Neural progenitor cell (in vitro differentiated cells): ENCODE data around the gene TEX12. TPM values are rescaled to one million over a fixed set of nuclear protein-coding genes. Genes with fewer than 3 reads are reported as not detected.
A peak's percentile ranks its signal among the peaks of the same experiment; 100 is the strongest.

Experiments
- DNase-seq: peaks from one replicate; pipeline ENCODE4 v3.0.0-alpha.2; 2016; ENCODE audit warnings: low spot score
- H2AFZ ChIP-seq: fragments of 200-600 bp; sonication (generic); replicated peaks from 2 replicates; pipeline ENCODE4 v1.6.1; 2016; ENCODE audit warnings: antibody characterized with exemption
- H3F3A ChIP-seq: fragments of 200-600 bp; sonication (generic); 2 replicates; pipeline ENCODE4 v1.6.1; 2016; ENCODE audit warnings: antibody characterized with exemption, low read depth
- H3K27ac ChIP-seq: fragments of 200-600 bp; sonication (generic); 2 replicates; pipeline ENCODE4 v1.5.1; 2016; ENCODE audit warnings: mild to moderate bottlenecking
- H3K27me3 ChIP-seq: fragments of 200-600 bp; sonication (generic); 2 replicates; pipeline ENCODE4 v1.6.1; 2016; ENCODE audit warnings: mild to moderate bottlenecking, moderate library complexity
- H3K36me3 ChIP-seq: fragments of 200-600 bp; sonication (generic); 2 replicates; pipeline ENCODE4 v1.5.1; 2016
- H3K4me1 ChIP-seq: fragments of 200-600 bp; sonication (generic); 2 replicates; pipeline ENCODE4 v1.6.1; 2016; ENCODE audit warnings: mixed run types
- H3K4me2 ChIP-seq: fragments of 200-600 bp; sonication (generic); 2 replicates; pipeline ENCODE4 v1.6.1; 2016
- H3K4me3 ChIP-seq: fragments of 200-600 bp; sonication (generic); 2 replicates; pipeline ENCODE4 v1.5.1; 2016
- H3K79me2 ChIP-seq: fragments of 200-600 bp; sonication (generic); 2 replicates; pipeline ENCODE4 v1.6.1; 2016; ENCODE audit warnings: low read depth
- H3K9ac ChIP-seq: fragments of 200-600 bp; sonication (generic); 2 replicates; pipeline ENCODE4 v1.6.1; 2016
- H3K9me3 ChIP-seq: fragments of 200-600 bp; sonication (generic); 2 replicates; pipeline ENCODE4 v1.5.1; 2016; ENCODE audit warnings: low read depth
- H4K20me1 ChIP-seq: fragments of 200-600 bp; sonication (generic); 2 replicates; pipeline ENCODE4 v1.6.1; 2016; ENCODE audit warnings: low read depth
- H3K27ac Mint-ChIP-seq: 3 replicates; pipeline ENCODE4 v1.8.0; 2021; ENCODE audit warnings: mixed read lengths
- H3K27me3 Mint-ChIP-seq: 2 replicates; pipeline ENCODE4 v1.8.0; 2022; ENCODE audit warnings: low read depth, mild to moderate bottlenecking, inconsistent platforms, moderate library complexity, mixed read lengths; ENCODE audit not compliant: insufficient read depth
- H3K36me3 Mint-ChIP-seq: 3 replicates; pipeline ENCODE4 v1.8.0; 2021; ENCODE audit warnings: mixed read lengths
- H3K4me1 Mint-ChIP-seq: 3 replicates; pipeline ENCODE4 v1.8.0; 2021; ENCODE audit warnings: mixed read lengths
- H3K4me3 Mint-ChIP-seq: 3 replicates; pipeline ENCODE4 v1.8.0; 2021; ENCODE audit warnings: mild to moderate bottlenecking, moderate library complexity, mixed read lengths
- H3K9me3 Mint-ChIP-seq: 3 replicates; pipeline ENCODE4 v1.8.0; 2020; ENCODE audit warnings: mixed read lengths
- CTCF ChIP-seq: fragments of 200-600 bp; sonication (generic); IDR thresholded peaks from 2 replicates; pipeline ENCODE4 v1.5.1; 2017; ENCODE audit warnings: antibody characterized with exemption, mild to moderate bottlenecking
- EZH2 ChIP-seq: fragments of 200-600 bp; sonication (generic); IDR thresholded peaks from 2 replicates; pipeline ENCODE4 v1.6.1; 2017; ENCODE audit warnings: antibody characterized with exemption, mild to moderate bottlenecking, moderate library complexity
- EZH2phosphoT487 ChIP-seq: fragments of 200-600 bp; sonication (generic); IDR thresholded peaks from 2 replicates; pipeline ENCODE4 v1.6.1; 2017; ENCODE audit warnings: antibody characterized with exemption
- total RNA-seq: library from RNA; depleted of rRNA; stranded (reverse); fragments of >200 nt; gene quantifications from 2 replicates; pipeline ENCODE4 v1.2.3, GENCODE V29; 2015; ENCODE audit warnings: low replicate concordance

Gene TEX12
- total RNA-seq, 1 donor from 2014 or later = 0.51 TPM

GRCh38 chr11:112150517-112150916, 16.7 kb upstream of the TEX12 start:
- no peaks in the 10 kb centered on the region for H3K4me1 ChIP-seq
- Mint-ChIP-seq H3K9me3 (no peaks in the 10 kb centered on the region), H3K4me3 (no peak overlapping the region), H3K27ac (no peak overlapping the region), H3K27me3 (no peaks in the 10 kb centered on the region), H3K4me1 (no peaks in the 10 kb centered on the region), H3K36me3 (no peaks in the 10 kb centered on the region)
- no peak for DNase-seq
- H3K27me3 ChIP-seq = no peaks in the 10 kb centered on the region
- no peak overlapping the region for H3K9ac ChIP-seq
- H2AFZ ChIP-seq = peak overlapping the region; percentile 68
- no peaks in the 10 kb centered on the region for H4K20me1 ChIP-seq
- H3K79me2 ChIP-seq = no peaks in the 10 kb centered on the region
- H3K9me3 ChIP-seq = no peaks in the 10 kb centered on the region
- TF ChIP-seq EZH2phosphoT487 = no peak
- TF ChIP-seq CTCF = no peak
- no peak for TF ChIP-seq EZH2
- H3K4me3 ChIP-seq = no peak overlapping the region
- no peaks in the 10 kb centered on the region for H3F3A ChIP-seq
- no peak overlapping the region for H3K27ac ChIP-seq
- H3K36me3 ChIP-seq = no peaks in the 10 kb centered on the region
- no peak overlapping the region for H3K4me2 ChIP-seq

GRCh38 chr11:112156153-112156955, 10.8 kb upstream of the TEX12 start:
- Mint-ChIP-seq H3K9me3 (no peaks in the 10 kb centered on the region), H3K4me3 (no peak overlapping the region), H3K27ac (no peak overlapping the region), H3K27me3 (no peaks in the 10 kb centered on the region), H3K4me1 (no peaks in the 10 kb centered on the region), H3K36me3 (no peaks in the 10 kb centered on the region)
- no peaks in the 10 kb centered on the region for H4K20me1 ChIP-seq
- no peaks in the 10 kb centered on the region for H3K36me3 ChIP-seq
- no peaks in the 10 kb centered on the region for H3K9me3 ChIP-seq
- H3K27me3 ChIP-seq = no peaks in the 10 kb centered on the region
- no peaks in the 10 kb centered on the region for H3F3A ChIP-seq
- no peak overlapping the region for H3K4me2 ChIP-seq
- H2AFZ ChIP-seq = no peak overlapping the region
- H3K27ac ChIP-seq = no peak overlapping the region
- DNase-seq = no peak
- no peak overlapping the region for H3K9ac ChIP-seq
- no peaks in the 10 kb centered on the region for H3K79me2 ChIP-seq
- no peak for TF ChIP-seq EZH2
- no peak for TF ChIP-seq EZH2phosphoT487
- no peak for TF ChIP-seq CTCF
- no peak overlapping the region for H3K4me3 ChIP-seq
- H3K4me1 ChIP-seq = no peaks in the 10 kb centered on the region

GRCh38 chr11:112156956-112157766, 10.0 kb upstream of the TEX12 start:
- H3K9ac ChIP-seq = no peak overlapping the region
- no peaks in the 10 kb centered on the region for H3F3A ChIP-seq
- no peaks in the 10 kb centered on the region for H4K20me1 ChIP-seq
- Mint-ChIP-seq H3K9me3 (no peaks in the 10 kb centered on the region), H3K4me3 (no peak overlapping the region), H3K27ac (no peak overlapping the region), H3K36me3 (no peaks in the 10 kb centered on the region), H3K27me3 (no peaks in the 10 kb centered on the region), H3K4me1 (no peaks in the 10 kb centered on the region)
- H3K27me3 ChIP-seq = no peaks in the 10 kb centered on the region
- H3K4me1 ChIP-seq = no peaks in the 10 kb centered on the region
- no peak overlapping the region for H3K4me2 ChIP-seq
- no peaks in the 10 kb centered on the region for H3K79me2 ChIP-seq
- H2AFZ ChIP-seq = no peak overlapping the region
- no peak for DNase-seq
- no peaks in the 10 kb centered on the region for H3K9me3 ChIP-seq
- no peak overlapping the region for H3K4me3 ChIP-seq
- no peaks in the 10 kb centered on the region for H3K36me3 ChIP-seq
- no peak overlapping the region for H3K27ac ChIP-seq
- TF ChIP-seq EZH2 (no peak), EZH2phosphoT487 (no peak)
